ENCODE results near the gene GALNT3.

- TF ChIP-seq REST (IDR thresholded peaks at IDR 0.05; ENCODE audit: insufficient read depth in 1 of 2, low read depth in 2 of 2, low read length in 2 of 2) (no peak), POLR2AphosphoS5 (IDR thresholded peaks at IDR 0.05; ENCODE audit: low read depth, low read length) (no peak), FOXP2 (optimal IDR thresholded peaks at IDR 0.05; ENCODE audit: borderline replicate concordance, extremely low read depth, extremely low read length, insufficient read depth) (no peak), TAF1 (IDR thresholded peaks at IDR 0.05; ENCODE audit: borderline replicate concordance, insufficient read depth, low read length) (no peak), SIN3A (IDR thresholded peaks at IDR 0.05; ENCODE audit: borderline replicate concordance, insufficient read depth, low read length) (no peak)
These were observed 73.5 kb downstream of the GALNT3 start for GRCh38 chr2:165720511-165720910.

Measured in PFSK-1 (cell line).